Activated CD4-positive, alpha-beta T cell treated with anti-CD3 and anti-CD28 coated beads for 36 hours (primary cell): ENCODE data around the gene POLL. TPM values are rescaled to one million over a fixed set of nuclear protein-coding genes. Genes with fewer than 3 reads are reported as not detected.
A peak's percentile ranks its signal among the peaks of the same experiment; 100 is the strongest.

Experiments used
- ATAC-seq: fragments of 200-7000 bp; cut with Tn5 transposase; one replicate; pipeline ENCODE4 v1.10.0; 2021; ENCODE audit warnings: mild to moderate bottlenecking, moderate library complexity
- CTCF ChIA-PET: fragments of 350-600 bp; sonication (Branson Sonifier 250); formaldehyde crosslinking; loops from one replicate; lab custom pipeline; 2021; ENCODE audit warnings: antibody characterized with exemption; lab: Charles Lee
- POLR2A ChIA-PET: fragments of 350-600 bp; sonication (Branson Sonifier 250); formaldehyde crosslinking; loops from one replicate; lab custom pipeline; 2021; ENCODE audit warnings: antibody characterized with exemption, inconsistent platforms; lab: Charles Lee
- DNase-seq: peaks from one replicate; pipeline ENCODE4 v3.0.0-alpha.2; 2020
- H3K27ac Mint-ChIP-seq: one replicate; pipeline ENCODE4 v1.8.0; 2021; ENCODE audit warnings: mixed read lengths
- H3K27me3 Mint-ChIP-seq: one replicate; pipeline ENCODE4 v1.8.0; 2021; ENCODE audit warnings: mixed read lengths
- H3K36me3 Mint-ChIP-seq: one replicate; pipeline ENCODE4 v1.8.0; 2021; ENCODE audit warnings: low read depth, mixed read lengths
- H3K4me1 Mint-ChIP-seq: one replicate; pipeline ENCODE4 v1.8.0; 2021; ENCODE audit warnings: mixed read lengths
- H3K4me3 Mint-ChIP-seq: one replicate; pipeline ENCODE4 v1.8.0; 2021; ENCODE audit warnings: mild to moderate bottlenecking, moderate library complexity, mixed read lengths
- H3K9me3 Mint-ChIP-seq: one replicate; pipeline ENCODE4 v1.8.0; 2021; ENCODE audit warnings: low read depth, mixed read lengths
- intact Hi-C, 2 experiments: fragments of 100-400 bp; cut with DNase I in 1 of 2; cut with micrococcal nuclease in 1 of 2; formaldehyde crosslinking; loops; one replicate each; pipeline versions ENCODE4 v1.14.2 to v1.15.1; 2022 to 2024; cut with DNase I, micrococcal nuclease
- total RNA-seq, 2 experiments: library from RNA; stranded (reverse); gene quantifications; one replicate each; pipeline ENCODE4 v1.2.3, GENCODE V29; 2021

Gene POLL
- total RNA-seq, 2 experiments from 2014 or later: 30.2 to 31.4 TPM

DNA sequence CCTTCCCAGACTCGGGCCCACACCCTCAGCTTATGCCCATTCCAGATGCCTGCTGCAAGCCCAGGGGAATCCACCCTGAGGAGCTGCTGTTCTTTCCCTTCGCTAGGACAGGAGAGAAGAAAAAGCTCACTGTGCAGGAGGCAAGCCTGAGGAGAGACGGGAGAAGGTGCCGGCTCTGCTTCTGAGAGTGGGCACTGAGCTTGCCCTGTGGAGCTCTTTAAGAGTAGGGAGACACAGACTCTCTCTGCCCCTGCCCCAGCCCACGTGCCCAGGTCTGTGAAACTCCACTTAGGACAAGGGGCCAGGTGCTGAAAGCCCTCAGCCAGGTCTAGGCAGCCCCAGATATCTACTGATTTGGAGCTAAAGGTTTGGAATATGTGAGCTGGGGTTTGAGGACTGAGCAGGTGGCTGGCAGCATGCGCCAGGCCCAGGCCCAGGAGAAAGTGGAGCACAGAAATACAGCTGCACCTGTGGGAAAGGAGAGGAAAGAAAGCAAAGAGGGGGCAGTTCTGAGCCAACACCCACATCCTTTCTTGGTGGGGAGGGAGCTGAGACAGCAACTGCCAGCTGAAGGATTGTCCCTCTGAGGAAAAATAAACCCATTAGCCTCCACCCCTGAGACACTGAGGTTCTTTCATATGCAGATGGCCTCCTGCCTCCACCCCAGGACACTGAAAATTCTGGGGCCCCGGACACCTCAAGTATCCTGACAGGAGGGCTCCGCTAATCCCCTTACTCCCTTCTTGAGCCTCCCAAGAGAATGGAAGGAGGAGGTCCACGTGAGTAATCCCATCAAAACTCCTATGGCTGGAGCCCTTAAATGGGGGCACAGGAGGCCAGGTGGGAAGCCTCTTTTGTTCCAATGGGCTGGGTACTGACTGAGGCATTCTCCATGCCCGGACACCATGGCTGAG is 7.3 kb downstream of the POLL start:
- no peak for ATAC-seq
- H3K36me3 Mint-ChIP-seq: peaks cover 19% of the 10 kb centered on the region
- H3K4me1 Mint-ChIP-seq: no peaks in the 10 kb centered on the region
- no peaks in the 10 kb centered on the region for H3K27me3 Mint-ChIP-seq
- ChIA-PET CTCF (interaction anchor here (0.6 to 1.1 kb wide), 5 partner anchors 22 to 551 kb away, joined by 3 to 5 read pairs (median 3); no protein-coding TSS in a partner anchor), POLR2A (no interaction called here)
- intact Hi-C loops: no loop called here
- no peak overlapping the region for H3K27ac Mint-ChIP-seq
- H3K9me3 Mint-ChIP-seq: no peaks in the 10 kb centered on the region
- H3K4me3 Mint-ChIP-seq: no peak overlapping the region
- no peak for DNase-seq

- Mint-ChIP-seq H3K27me3 (no peaks in the 10 kb centered on the region), H3K27ac (no peak overlapping the region)
These were observed 8.6 kb downstream of the POLL start for GRCh38 chr10:101579516-101579870.

GRCh38 chr10:101578803-101579515 is 9.1 kb downstream of the POLL start:
- H3K4me3 Mint-ChIP-seq: no peak overlapping the region
- H3K27ac Mint-ChIP-seq: no peak overlapping the region
- intact Hi-C loops: no loop called here
- DNase-seq (no peak), ATAC-seq (no peak)
- ChIA-PET CTCF (interaction anchor here (0.6 kb wide), 1 partner anchor 365 kb away, joined by 4 read pairs; no protein-coding TSS in a partner anchor), POLR2A (no interaction called here)
- no peaks in the 10 kb centered on the region for H3K9me3 Mint-ChIP-seq
- H3K27me3 Mint-ChIP-seq: no peaks in the 10 kb centered on the region
- H3K4me1 Mint-ChIP-seq: no peaks in the 10 kb centered on the region
- H3K36me3 Mint-ChIP-seq: peaks cover 9% of the 10 kb centered on the region

More at GRCh38 chr10:101579516-101579870, 8.6 kb downstream of the POLL start:
- no peaks in the 10 kb centered on the region for H3K4me1 Mint-ChIP-seq
- ChIA-PET CTCF (no interaction called here), POLR2A (no interaction called here)
- no peak overlapping the region for H3K4me3 Mint-ChIP-seq
- H3K36me3 Mint-ChIP-seq: peaks cover 12% of the 10 kb centered on the region
- DNase-seq (no peak), ATAC-seq (no peak)
- H3K9me3 Mint-ChIP-seq: no peaks in the 10 kb centered on the region
- intact Hi-C loops: no loop called here

- Mint-ChIP-seq H3K9me3 (no peaks in the 10 kb centered on the region), H3K27me3 (no peaks in the 10 kb centered on the region), H3K4me1 (no peaks in the 10 kb centered on the region), H3K36me3 (peaks cover 9% of the 10 kb centered on the region), H3K4me3 (no peak overlapping the region), H3K27ac (no peak overlapping the region)
- POLR2A ChIA-PET: no interaction called here
- DNase-seq (no peak), ATAC-seq (no peak)
- intact Hi-C loops: no loop called here
- CTCF ChIA-PET: no interaction called here
These were observed 9.9 kb downstream of the POLL start for GRCh38 chr10:101578192-101578591.

- no peak overlapping the region for H3K27ac Mint-ChIP-seq
- H3K27me3 Mint-ChIP-seq: no peaks in the 10 kb centered on the region
These were observed 10.8 kb downstream of the POLL start for GRCh38 chr10:101577121-101577871.

DNA sequence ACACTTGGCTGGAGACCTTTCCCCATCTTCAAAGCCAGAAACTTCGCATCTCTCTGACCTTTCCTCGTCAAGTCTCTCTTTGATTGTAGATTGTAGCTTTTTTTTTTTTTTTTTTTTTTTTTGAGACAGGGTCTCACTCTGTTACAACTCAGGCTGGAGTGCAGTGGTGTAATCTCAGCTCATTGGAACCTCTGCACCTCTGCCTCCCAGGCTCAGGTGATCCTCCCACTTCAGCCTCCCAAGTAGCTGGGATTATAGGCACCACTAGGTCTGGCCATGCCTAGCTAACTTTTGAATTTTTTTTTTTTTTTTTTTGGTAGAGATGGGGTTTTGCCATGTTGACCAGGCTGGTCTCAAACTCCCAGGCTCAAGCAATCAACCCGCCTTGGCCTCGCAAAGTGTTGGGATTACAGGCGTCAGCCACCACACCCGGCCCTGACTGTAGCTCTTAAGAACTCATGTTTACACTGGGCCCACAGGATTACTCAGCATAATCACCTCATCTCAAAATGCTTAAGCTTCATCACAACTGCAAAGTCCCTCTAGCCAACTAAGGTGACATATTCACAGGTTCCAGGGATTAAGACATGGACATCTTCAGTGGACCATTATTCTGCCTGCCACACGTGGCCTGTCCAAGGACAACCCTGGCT is 11.7 kb downstream of the POLL start:
- no peak for ATAC-seq
- DNase-seq: no peak
- Mint-ChIP-seq H3K36me3 (peaks cover 7% of the 10 kb centered on the region), H3K4me1 (no peaks in the 10 kb centered on the region), H3K27me3 (no peaks in the 10 kb centered on the region), H3K4me3 (no peak overlapping the region), H3K27ac (no peak overlapping the region), H3K9me3 (no peaks in the 10 kb centered on the region)
- intact Hi-C loops: no loop called here
- ChIA-PET POLR2A (interaction anchor here (0.5 to 0.6 kb wide), 2 partner anchors 58 to 73 kb away, joined by 4 to 6 read pairs; no protein-coding TSS in a partner anchor), CTCF (interaction anchor here (0.7 to 1.0 kb wide), 2 partner anchors 10 to 40 kb away, joined by 3 to 4 read pairs; no protein-coding TSS in a partner anchor)

More at GRCh38 chr10:101577121-101577871, 10.8 kb downstream of the POLL start:
- ChIA-PET CTCF (no interaction called here), POLR2A (no interaction called here)
- DNase-seq (no peak), ATAC-seq (no peak)
- no peaks in the 10 kb centered on the region for H3K4me1 Mint-ChIP-seq
- no peaks in the 10 kb centered on the region for H3K9me3 Mint-ChIP-seq
- H3K4me3 Mint-ChIP-seq: no peak overlapping the region
- intact Hi-C loops: no loop called here
- H3K36me3 Mint-ChIP-seq: peaks cover 9% of the 10 kb centered on the region

DNA sequence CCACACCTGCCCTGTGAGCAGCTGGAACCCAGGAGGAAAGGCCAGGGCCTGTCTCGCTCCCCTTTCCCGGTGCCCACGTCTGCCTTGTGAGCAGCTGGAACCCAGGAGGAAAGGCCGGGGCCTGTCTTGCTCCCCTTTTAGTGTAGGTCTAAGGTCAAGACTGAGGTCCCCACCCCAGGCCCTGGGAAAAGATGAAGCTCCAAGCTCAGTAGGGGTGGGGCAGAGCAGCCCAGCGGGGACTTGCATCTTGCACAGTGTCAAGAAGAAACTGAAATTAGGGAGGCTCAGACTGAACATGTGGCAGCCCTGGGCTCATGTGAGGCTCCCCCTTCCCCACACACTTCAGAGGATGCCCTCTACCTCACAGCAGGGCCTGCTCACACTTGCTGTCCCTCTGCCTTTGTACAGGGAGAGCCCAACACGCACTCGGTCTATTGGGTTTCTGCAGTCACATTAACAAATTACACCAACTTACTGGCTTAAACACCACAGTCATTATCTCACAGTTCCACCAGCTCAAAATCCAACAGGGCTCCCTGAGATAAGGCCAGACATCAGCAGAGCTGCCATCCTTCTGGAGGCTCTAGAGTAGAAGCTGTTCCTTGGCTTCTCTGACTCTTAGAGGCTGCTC is 12.4 kb downstream of the POLL start:
- ATAC-seq (peak; percentile 18), DNase-seq (no peak)
- Mint-ChIP-seq H3K36me3 (peaks cover 6% of the 10 kb centered on the region), H3K27ac (no peak overlapping the region), H3K4me1 (no peaks in the 10 kb centered on the region), H3K4me3 (no peak overlapping the region), H3K9me3 (no peaks in the 10 kb centered on the region), H3K27me3 (no peaks in the 10 kb centered on the region)
- intact Hi-C loops: no loop called here
- POLR2A ChIA-PET: interaction anchor here (0.6 kb wide), 1 partner anchor 72 kb away, joined by 6 read pairs; no protein-coding TSS in a partner anchor
- CTCF ChIA-PET: interaction anchor here (0.7 to 1.0 kb wide), 2 partner anchors 10 to 40 kb away, joined by 3 to 4 read pairs; no protein-coding TSS in a partner anchor

GRCh38 chr10:101575091-101575490 is 13.0 kb downstream of the POLL start:
- intact Hi-C loops: no loop called here
- Mint-ChIP-seq H3K9me3 (no peaks in the 10 kb centered on the region), H3K36me3 (peaks cover 6% of the 10 kb centered on the region), H3K27ac (no peak overlapping the region), H3K4me1 (no peaks in the 10 kb centered on the region), H3K4me3 (no peak overlapping the region), H3K27me3 (no peaks in the 10 kb centered on the region)
- DNase-seq (no peak), ATAC-seq (no peak)
- POLR2A ChIA-PET: no interaction called here
- CTCF ChIA-PET: no interaction called here

- CTCF ChIA-PET: interaction anchor here (5.3 kb wide), 1 partner anchor 360 kb away, joined by 46 read pairs; no protein-coding TSS in a partner anchor
- no peak overlapping the region for H3K27ac Mint-ChIP-seq
- DNase-seq (no peak), ATAC-seq (no peak)
- H3K4me1 Mint-ChIP-seq: peaks cover 7% of the 10 kb centered on the region
- peaks cover 4% of the 10 kb centered on the region for H3K36me3 Mint-ChIP-seq
- no peak overlapping the region for H3K4me3 Mint-ChIP-seq
- peaks cover 8% of the 10 kb centered on the region for H3K27me3 Mint-ChIP-seq
- H3K9me3 Mint-ChIP-seq: no peaks in the 10 kb centered on the region
- POLR2A ChIA-PET: no interaction called here
- intact Hi-C loops: loop anchor here in 1 of 2 experiments (5.0 kb wide), 1 partner anchor 302 kb away; no protein-coding TSS in a partner anchor
These were observed 13.9 kb downstream of the POLL start for GRCh38 chr10:101573885-101574753.
